Measurements from ENCODE around the gene INO80B.

DNA sequence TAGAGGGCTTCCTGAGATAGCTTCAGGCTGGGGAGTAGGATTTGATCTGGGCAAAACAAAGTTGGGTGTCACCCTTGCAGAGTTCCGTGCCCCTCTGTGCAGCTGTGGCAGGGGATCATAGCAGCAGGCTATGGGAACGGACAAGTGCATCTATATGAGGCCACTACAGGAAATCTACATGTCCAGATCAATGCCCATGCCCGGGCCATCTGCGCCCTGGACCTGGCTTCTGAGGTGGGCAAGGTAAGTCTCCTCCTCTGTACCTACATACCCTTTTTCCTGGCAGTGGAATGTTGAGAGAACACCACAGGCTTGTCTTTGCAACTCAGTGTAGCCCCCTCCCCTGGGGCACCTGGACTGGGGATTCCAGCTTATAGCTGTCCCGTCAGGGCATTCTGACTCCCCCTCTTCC lies 29.9 kb upstream of the INO80B start:
- TF ChIP-seq, protein P1, sequence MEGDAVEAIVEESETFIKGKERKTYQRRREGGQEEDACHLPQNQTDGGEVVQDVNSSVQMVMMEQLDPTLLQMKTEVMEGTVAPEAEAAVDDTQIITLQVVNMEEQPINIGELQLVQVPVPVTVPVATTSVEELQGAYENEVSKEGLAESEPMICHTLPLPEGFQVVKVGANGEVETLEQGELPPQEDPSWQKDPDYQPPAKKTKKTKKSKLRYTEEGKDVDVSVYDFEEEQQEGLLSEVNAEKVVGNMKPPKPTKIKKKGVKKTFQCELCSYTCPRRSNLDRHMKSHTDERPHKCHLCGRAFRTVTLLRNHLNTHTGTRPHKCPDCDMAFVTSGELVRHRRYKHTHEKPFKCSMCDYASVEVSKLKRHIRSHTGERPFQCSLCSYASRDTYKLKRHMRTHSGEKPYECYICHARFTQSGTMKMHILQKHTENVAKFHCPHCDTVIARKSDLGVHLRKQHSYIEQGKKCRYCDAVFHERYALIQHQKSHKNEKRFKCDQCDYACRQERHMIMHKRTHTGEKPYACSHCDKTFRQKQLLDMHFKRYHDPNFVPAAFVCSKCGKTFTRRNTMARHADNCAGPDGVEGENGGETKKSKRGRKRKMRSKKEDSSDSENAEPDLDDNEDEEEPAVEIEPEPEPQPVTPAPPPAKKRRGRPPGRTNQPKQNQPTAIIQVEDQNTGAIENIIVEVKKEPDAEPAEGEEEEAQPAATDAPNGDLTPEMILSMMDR (IDR thresholded peaks at IDR 0.05; ENCODE audit: insufficient read depth, low read length): no peak
- TF ChIP-seq, protein P2, sequence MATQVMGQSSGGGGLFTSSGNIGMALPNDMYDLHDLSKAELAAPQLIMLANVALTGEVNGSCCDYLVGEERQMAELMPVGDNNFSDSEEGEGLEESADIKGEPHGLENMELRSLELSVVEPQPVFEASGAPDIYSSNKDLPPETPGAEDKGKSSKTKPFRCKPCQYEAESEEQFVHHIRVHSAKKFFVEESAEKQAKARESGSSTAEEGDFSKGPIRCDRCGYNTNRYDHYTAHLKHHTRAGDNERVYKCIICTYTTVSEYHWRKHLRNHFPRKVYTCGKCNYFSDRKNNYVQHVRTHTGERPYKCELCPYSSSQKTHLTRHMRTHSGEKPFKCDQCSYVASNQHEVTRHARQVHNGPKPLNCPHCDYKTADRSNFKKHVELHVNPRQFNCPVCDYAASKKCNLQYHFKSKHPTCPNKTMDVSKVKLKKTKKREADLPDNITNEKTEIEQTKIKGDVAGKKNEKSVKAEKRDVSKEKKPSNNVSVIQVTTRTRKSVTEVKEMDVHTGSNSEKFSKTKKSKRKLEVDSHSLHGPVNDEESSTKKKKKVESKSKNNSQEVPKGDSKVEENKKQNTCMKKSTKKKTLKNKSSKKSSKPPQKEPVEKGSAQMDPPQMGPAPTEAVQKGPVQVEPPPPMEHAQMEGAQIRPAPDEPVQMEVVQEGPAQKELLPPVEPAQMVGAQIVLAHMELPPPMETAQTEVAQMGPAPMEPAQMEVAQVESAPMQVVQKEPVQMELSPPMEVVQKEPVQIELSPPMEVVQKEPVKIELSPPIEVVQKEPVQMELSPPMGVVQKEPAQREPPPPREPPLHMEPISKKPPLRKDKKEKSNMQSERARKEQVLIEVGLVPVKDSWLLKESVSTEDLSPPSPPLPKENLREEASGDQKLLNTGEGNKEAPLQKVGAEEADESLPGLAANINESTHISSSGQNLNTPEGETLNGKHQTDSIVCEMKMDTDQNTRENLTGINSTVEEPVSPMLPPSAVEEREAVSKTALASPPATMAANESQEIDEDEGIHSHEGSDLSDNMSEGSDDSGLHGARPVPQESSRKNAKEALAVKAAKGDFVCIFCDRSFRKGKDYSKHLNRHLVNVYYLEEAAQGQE (IDR thresholded peaks at IDR 0.05; ENCODE audit: insufficient replicate concordance, low read depth): no peak
- no peak for TF ChIP-seq POLR2AphosphoS5 (IDR thresholded peaks at IDR 0.05; ENCODE audit: low read depth)

Measured in HL-60 (cell line).